Stomach (tissue), 9 donors: ENCODE data around the gene KASH5. TPM values are rescaled to one million over a fixed set of nuclear protein-coding genes. Genes with fewer than 3 reads are reported as not detected.

Experiments used
- DNase-seq, 2 donors: peaks; one replicate each; pipeline versions ENCODE4 v3.0.0 to v3.0.0-alpha.2; 2013 to 2019
- H3K27ac ChIP-seq, 5 donors: fragments of 200-600 bp in 4 of 5; sonication (generic) in 4 of 5; one replicate each; pipeline ENCODE4 v1.5.1; 2013 to 2019; ENCODE audit warnings: mild to moderate bottlenecking in 1 of 5, moderate library complexity in 1 of 5
- H3K27me3 ChIP-seq, 3 donors: fragments of 200-600 bp; sonication (generic); one replicate each; pipeline ENCODE4 v1.5.1; 2017 to 2019; ENCODE audit warnings: mixed run types in 1 of 3
- H3K36me3 ChIP-seq, 4 donors: fragments of 200-600 bp; sonication (generic); 1 replicate in 3 of 4; 2 replicates in 1 of 4; pipeline ENCODE4 v1.5.1; 2016 to 2019
- H3K4me1 ChIP-seq, 4 donors: fragments of 200-600 bp; sonication (generic); one replicate each; pipeline ENCODE4 v1.5.1; 2016 to 2019
- H3K4me3 ChIP-seq, 4 donors: fragments of 200-600 bp; sonication (generic) in 3 of 4; one replicate each; pipeline ENCODE4 v1.5.1; 2016 to 2019; ENCODE audit warnings: mild to moderate bottlenecking in 1 of 4
- H3K9me3 ChIP-seq, 4 donors: fragments of 200-600 bp; sonication (generic); one replicate each; pipeline ENCODE4 v1.5.1; 2016 to 2019
- CTCF ChIP-seq, 7 experiments: fragments of 450-650 bp in 4 of 7; fragments of 200-600 bp in 3 of 7; sonication (generic) in 3 of 7; IDR thresholded peaks; one replicate each; pipeline ENCODE4 v1.5.1; 2016 to 2019; ENCODE audit warnings: antibody characterized with exemption in 7 of 7, control low read depth in 2 of 7, mild to moderate bottlenecking in 1 of 7
- EP300 ChIP-seq: sonication (generic); formaldehyde crosslinking; IDR thresholded peaks from one replicate; pipeline ENCODE4 v1.6.1; 2017; ENCODE audit warnings: antibody characterized with exemption
- POLR2A ChIP-seq, 4 donors: fragments of 450-650 bp; IDR thresholded peaks; one replicate each; pipeline ENCODE4 v1.6.1; 2016; ENCODE audit warnings: antibody characterized with exemption in 4 of 4, control low read depth in 2 of 4, mild to moderate bottlenecking in 1 of 4, moderate library complexity in 1 of 4
- POLR2AphosphoS5 ChIP-seq, 3 donors: sonication (generic); formaldehyde crosslinking; IDR thresholded peaks; one replicate each; pipeline ENCODE4 v1.6.1; 2016; ENCODE audit warnings: antibody characterized with exemption in 3 of 3
- WGBS, 5 donors: extraction: QIAGEN DNeasy Blood & Tissue Kit in 3 of 5; methylation state at CpG; one replicate each; pipeline versions ENCODE4 v1.1.5 to v1.1.7; 2013 to 2018; 5-methylcytosine and 5-hydroxymethylcytosine counted together
- intact Hi-C: fragments of 100-400 bp; cut with DNase I; formaldehyde crosslinking; loops from one replicate; pipeline ENCODE4 v1.15.1; 2023; ENCODE audit warnings: low total_unique reads
- polyA plus RNA-seq, 3 donors: library from polyadenylated mRNA; stranded (reverse); fragments of 200-250 nt; gene quantifications; one replicate each; pipeline ENCODE4 v1.2.3, GENCODE V29; 2013
- total RNA-seq, 5 donors: library from RNA; depleted of rRNA; stranded (reverse); fragments of >200 nt; gene quantifications; one replicate each; pipeline versions ENCODE4 v1.1.0 to v1.2.3, GENCODE V29; 2014 to 2016
- donor health status: healthy with polysubstance abuse.
- donor health status: Bipolar disorder and iron deficiency.
- donor health status: healthy.

The KASH5 gene
- total and polyA plus RNA-seq, 8 donors: 0.20 to 0.37 TPM; not detected in 6

GRCh38 chr19:49422407-49423070 lies 34.5 kb downstream of the KASH5 start:
- WGBS, 5 donors: 3 to 8% (median 4%) methylated on average over 17 to 58 of the region's 58 CpGs
- no peak overlapping the region for H3K27ac ChIP-seq
- H3K9me3 ChIP-seq: no peaks in the 10 kb centered on the region
- no peak for TF ChIP-seq POLR2AphosphoS5 (IDR thresholded peaks at IDR 0.05)
- TF ChIP-seq CTCF (IDR thresholded peaks at IDR 0.05): peak in 2 of 7 experiments; percentile 14 to 15
- no peak for TF ChIP-seq POLR2A (IDR thresholded peaks at IDR 0.05)
- no peak for TF ChIP-seq EP300
- intact Hi-C loops: no loop called here
- peak overlapping the region; percentile 9 to 44 (median 21) for H3K4me3 ChIP-seq
- peaks cover 34 to 100% (median 88%) of the 10 kb centered on the region in 3 donors for H3K27me3 ChIP-seq
- H3K4me1 ChIP-seq: peaks cover 19 to 32% (median 26%) of the 10 kb centered on the region in 4 donors
- no peaks in the 10 kb centered on the region for H3K36me3 ChIP-seq
- DNase-seq: peak in 1 of 2 donors; percentile 77

GRCh38 chr19:49423071-49423984 lies 35.3 kb downstream of the KASH5 start, which contains the start of gene PTH2:
Gene PTH2 (minus strand): TSS chr19:49423441. CDS start chr19:49423339, 102 bp downstream.
- no peak for DNase-seq

GRCh38 chr19:49423985-49424303 lies 35.9 kb downstream of the KASH5 start:
- WGBS, 5 donors: 5 to 20% (median 6%) methylated on average over 3 of the region's 3 CpGs
- H3K36me3 ChIP-seq: no peaks in the 10 kb centered on the region
- no peak for TF ChIP-seq EP300
- no peak for TF ChIP-seq POLR2A (IDR thresholded peaks at IDR 0.05)
- TF ChIP-seq CTCF (IDR thresholded peaks at IDR 0.05): no peak
- no peak for DNase-seq
- intact Hi-C loops: no loop called here
- H3K27me3 ChIP-seq: peaks cover 42 to 100% (median 96%) of the 10 kb centered on the region in 3 donors
- no peak overlapping the region for H3K27ac ChIP-seq
- no peak overlapping the region for H3K4me3 ChIP-seq
- peaks cover 30 to 45% (median 38%) of the 10 kb centered on the region in 4 donors for H3K4me1 ChIP-seq
- H3K9me3 ChIP-seq: no peaks in the 10 kb centered on the region

More at GRCh38 chr19:49423071-49423984, 35.3 kb downstream of the KASH5 start, which contains the start of gene PTH2:
- no peaks in the 10 kb centered on the region for H3K9me3 ChIP-seq
- H3K36me3 ChIP-seq: no peaks in the 10 kb centered on the region
- intact Hi-C loops: no loop called here
- WGBS, 5 donors: 7 to 12% (median 9%) methylated on average over 25 to 42 of the region's 42 CpGs
- H3K27ac ChIP-seq: no peak within 1 kb of the TSS
- peaks cover 36 to 100% (median 96%) of the 10 kb centered on the region in 3 donors for H3K27me3 ChIP-seq
- peaks cover 26 to 39% (median 34%) of the 10 kb centered on the region in 4 donors for H3K4me1 ChIP-seq
- peak within 1 kb of the TSS; percentile 9 to 44 (median 21) for H3K4me3 ChIP-seq
- TF ChIP-seq CTCF (IDR thresholded peaks at IDR 0.05) (no peak), EP300 (no peak), POLR2A (IDR thresholded peaks at IDR 0.05) (no peak), POLR2AphosphoS5 (IDR thresholded peaks at IDR 0.05) (no peak)

- no peak within 1 kb of the TSS for H3K4me3 ChIP-seq
- intact Hi-C loops: no loop called here
- H3K9me3 ChIP-seq: no peaks in the 10 kb centered on the region
- no peak within 1 kb of the TSS for H3K27ac ChIP-seq
- no peak for DNase-seq
- 29 to 49% (median 32%) methylated on average over 7 of the region's 7 CpGs for WGBS, 5 donors
- TF ChIP-seq POLR2A (IDR thresholded peaks at IDR 0.05): no peak
- TF ChIP-seq CTCF (IDR thresholded peaks at IDR 0.05): no peak
- no peak for TF ChIP-seq POLR2AphosphoS5 (IDR thresholded peaks at IDR 0.05)
- TF ChIP-seq EP300: no peak
- peaks cover 44 to 100% (median 99%) of the 10 kb centered on the region in 3 donors for H3K27me3 ChIP-seq
- peaks cover 30 to 45% (median 38%) of the 10 kb centered on the region in 4 donors for H3K4me1 ChIP-seq
- no peaks in the 10 kb centered on the region for H3K36me3 ChIP-seq
These were observed 37.1 kb downstream of the KASH5 start, which contains the start of gene GFY for GRCh38 chr19:49425178-49425577. Gene GFY (plus strand): TSS chr19:49425388. CDS start chr19:49426431, 1,043 bp downstream.
